GM21737 (cell line): ENCODE data around the gene SSNA1.
A peak's percentile ranks its signal among the peaks of the same experiment; 100 is the strongest.

Source experiments
- ATAC-seq: cut with Tn5 transposase; IDR thresholded peaks from one replicate; pipeline ENCODE4 v1.9.1; 2021; ENCODE audit warnings: mild to moderate bottlenecking, moderate library complexity; ENCODE audit not compliant: unreplicated experiment

Gene SSNA1, protein sequence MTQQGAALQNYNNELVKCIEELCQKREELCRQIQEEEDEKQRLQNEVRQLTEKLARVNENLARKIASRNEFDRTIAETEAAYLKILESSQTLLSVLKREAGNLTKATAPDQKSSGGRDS

DNA sequence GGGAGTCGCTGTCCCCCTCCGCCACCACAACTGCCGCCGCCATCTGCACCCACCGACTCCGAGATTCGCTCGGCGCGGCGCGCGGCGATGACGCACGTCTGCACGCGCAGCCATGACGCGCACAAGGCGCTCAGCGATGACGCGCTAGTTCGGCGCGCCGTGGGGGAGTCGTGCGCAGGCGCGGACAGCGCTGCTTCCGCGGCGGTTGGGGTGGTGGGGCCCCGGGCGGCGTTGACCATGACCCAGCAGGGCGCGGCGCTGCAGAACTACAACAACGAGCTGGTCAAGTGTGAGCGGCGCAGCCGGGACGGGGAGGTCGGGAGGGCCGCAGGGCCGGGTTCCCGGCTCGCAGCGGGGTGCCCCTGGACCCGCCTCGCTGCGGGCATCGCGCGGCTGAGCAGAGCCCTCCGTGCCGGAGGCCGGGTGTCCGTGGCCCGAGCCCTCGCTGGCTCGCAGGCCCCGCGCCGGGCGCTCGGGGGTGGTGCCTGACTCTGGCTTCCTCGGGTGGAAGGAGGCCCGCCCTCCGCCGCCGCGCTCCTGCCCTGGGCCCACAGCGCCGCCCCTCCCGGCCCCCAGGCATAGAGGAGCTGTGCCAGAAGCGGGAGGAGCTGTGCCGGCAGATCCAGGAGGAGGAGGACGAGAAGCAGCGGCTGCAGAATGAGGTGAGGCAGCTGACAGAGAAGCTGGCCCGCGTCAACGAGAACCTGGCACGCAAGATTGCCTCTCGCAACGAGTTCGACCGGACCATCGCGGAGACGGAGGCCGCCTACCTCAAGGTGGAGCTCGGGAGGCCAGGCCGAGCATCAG, at the start of gene SSNA1, which contains the start of gene ANAPC2:
Gene SSNA1 (plus strand): TSS at position 187 of the 807 bp plus-strand sequence. CDS start 51 bp downstream, at position 238.
Gene ANAPC2 (minus strand): TSS at position 71 of the 807 bp plus-strand sequence. CDS start 28 bp downstream, at position 43.
- peak; percentile 66 for ATAC-seq

DNA sequence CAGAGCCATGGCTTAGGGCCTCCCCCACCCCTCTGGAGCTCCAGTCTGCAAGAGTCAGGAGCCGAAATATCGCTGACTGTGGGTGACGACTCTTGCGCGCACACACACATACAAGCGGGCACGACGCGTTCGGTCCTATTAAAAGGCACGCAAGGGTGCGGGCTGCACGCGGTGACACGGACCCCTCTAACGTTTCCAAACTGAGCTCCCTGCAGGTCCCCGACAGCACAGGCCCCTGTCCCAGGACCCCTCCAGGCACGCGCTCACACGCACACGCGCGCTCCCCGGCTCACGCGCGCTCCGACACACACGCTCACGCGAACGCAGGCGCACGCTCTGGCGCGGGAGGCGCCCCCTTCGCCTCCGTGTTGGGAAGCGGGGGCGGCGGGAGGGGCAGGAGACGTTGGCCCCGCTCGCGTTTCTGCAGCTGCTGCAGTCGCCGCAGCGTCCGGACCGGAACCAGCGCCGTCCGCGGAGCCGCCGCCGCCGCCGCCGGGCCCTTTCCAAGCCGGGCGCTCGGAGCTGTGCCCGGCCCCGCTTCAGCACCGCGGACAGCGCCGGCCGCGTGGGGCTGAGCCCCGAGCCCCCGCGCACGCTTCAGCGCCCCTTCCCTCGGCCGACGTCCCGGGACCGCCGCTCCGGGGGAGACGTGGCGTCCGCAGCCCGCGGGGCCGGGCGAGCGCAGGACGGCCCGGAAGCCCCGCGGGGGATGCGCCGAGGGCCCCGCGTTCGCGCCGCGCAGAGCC, 49.6 kb upstream of the SSNA1 start, which contains the start of gene GRIN1:
Gene GRIN1 (plus strand): TSS at position 433 of the 746 bp plus-strand sequence. CDS start 333 bp downstream, outside the sequence.
- ATAC-seq = no peak

DNA sequence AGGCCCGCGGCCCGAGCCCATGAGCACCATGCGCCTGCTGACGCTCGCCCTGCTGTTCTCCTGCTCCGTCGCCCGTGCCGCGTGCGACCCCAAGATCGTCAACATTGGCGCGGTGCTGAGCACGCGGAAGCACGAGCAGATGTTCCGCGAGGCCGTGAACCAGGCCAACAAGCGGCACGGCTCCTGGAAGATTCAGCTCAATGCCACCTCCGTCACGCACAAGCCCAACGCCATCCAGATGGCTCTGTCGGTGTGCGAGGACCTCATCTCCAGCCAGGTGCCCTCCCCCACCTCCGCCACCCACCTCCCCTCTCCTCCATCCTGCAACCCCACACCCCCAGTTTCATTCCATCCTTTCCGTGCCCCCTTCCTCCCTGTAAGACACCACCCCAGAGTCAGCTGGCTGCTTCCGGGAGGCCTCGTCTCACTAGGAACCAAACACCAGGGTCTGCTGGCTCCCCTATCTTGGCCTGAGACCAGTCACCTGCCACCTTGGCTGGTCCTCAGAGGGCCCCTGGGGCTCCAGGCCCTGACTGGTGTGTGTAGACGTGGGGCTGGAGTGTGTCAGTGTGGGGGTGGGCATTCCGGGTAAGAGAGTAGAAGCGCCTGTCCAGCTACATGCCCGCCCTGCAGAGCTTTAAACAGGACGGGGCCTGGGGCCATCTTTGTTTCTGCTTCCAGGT, 48.9 kb upstream of the SSNA1 start:
- ATAC-seq = no peak

DNA sequence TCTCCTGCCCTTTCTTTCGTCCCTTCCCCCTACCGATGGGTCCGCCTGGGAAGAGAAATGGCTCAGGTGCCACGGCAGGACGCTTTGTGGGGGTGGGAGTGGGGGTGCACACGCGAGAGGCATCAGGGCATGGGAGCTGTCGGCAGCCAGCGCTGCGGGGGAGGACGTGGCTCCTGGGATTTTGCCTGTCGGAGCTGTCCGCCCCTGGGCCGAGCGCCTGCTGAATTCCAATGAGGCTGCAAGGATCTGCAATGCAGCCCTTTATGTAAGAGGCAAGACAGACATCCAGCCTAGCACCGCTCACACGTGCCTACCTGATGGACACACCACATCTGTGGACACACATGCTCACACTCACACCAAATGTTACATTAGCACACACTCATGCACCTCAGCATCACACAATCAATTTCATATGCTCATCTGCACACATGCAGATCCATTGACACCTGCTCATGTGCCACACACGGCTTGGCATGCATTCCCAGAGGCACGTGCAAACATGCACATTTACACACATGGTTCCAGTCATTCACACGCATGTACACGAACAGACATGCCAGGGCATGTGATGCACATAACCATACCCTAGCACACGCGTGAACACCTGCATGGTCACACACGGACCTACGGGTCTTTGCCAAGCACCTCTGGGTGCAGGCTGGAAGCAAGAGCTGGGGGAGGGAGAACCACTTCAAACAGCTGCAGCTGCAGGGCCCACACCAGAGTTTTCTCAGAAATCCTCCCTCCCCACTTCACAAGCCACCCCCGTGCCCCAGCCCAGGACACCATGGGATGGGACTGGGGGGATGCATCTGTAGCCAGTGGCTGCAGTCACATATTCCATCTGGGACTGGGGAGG, 48.1 kb upstream of the SSNA1 start:
- ATAC-seq = no peak

DNA sequence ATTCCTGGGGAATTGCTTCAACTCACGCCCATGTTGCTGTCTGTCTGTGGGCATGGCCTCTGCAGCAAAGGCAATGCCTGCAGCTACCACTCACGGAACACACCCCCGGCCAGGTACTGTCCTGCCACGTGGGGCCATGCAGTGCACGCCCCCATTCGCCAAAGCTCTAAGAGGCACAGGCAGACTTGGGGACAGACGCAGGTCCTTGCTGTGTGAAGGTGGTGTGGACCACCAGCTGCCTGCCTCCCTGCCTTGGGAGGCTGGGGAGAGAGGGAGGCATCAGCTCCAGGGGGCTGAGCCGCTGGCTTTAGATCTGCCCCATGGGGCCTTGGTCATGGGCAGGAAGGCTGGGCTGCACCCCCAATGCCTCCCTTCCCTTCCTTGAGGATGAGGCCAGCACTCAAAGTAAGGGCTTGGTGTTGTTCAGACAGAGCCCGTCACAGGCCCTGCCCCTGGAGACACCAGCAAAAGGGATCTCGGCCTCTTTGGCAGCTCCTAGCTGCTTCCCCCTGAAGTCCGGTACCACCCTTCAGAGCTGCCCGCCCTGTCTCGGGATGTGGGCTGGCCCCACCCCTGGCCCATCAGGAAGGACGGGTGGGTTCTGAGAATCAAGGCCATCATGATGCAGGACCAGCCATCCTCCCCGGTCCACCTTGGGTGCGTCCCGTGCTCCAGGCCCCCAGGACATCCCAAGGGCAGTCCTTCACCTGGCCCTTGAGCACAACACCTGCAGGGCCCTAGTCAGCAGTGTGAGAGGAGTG, 47.2 kb upstream of the SSNA1 start:
- no peak for ATAC-seq

DNA sequence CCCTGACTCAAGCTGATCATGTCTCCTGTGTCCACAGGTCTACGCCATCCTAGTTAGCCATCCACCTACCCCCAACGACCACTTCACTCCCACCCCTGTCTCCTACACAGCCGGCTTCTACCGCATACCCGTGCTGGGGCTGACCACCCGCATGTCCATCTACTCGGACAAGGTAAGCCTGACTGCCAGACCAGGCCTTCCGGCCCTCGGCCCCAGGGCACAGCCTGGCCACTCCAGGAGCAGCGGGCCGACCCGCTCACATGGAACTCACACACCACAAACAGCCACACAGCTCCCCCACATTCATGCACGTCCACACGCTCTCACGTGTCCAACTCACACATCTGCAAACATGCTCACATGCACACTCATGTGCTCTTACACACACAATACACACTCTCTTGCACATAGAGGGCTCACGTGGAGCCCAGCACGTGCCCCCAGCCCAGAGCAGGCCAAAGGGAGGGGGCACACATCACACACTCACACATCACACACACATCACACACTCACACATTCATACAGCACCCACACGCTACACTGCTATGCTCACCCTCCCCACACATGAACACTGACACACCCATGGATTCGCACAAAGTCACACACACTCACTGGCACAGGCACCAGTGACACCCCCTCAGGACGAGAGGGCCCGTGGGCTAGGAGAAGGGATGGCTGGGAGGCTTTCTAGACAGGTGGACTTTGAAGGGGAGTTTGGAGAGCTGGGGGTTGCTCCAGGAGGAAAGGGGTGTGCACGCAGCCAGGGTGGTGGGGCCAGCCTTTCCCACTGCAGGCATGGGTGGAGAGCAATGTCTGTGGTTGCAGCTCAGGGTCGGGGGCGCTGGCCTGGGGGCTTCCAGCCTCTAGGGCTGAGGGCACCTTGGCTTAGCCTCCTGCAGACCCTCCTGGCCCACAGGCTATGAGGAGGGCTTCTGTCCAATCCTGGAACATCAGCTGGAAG, 46.2 kb upstream of the SSNA1 start:
- ATAC-seq = no peak

DNA sequence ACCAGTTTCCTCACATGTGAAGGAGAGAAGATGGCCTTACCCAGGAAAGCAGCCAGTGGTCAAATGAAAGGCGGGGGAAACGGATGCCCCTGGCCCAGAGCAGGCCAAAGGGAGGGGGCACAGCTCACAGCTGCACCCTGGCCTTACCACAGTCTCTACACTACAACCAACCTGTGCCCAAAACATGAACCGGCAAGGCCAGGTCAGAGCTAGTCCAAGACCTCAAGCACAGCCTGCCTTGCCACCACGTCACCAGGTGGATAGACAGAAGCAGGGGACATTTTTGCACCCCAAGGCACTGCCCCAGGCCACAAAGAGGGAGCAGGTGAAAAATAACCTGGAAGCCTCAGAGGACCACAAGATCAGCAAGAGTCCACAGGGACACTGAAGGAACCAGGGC, 45.0 kb upstream of the SSNA1 start:
- ATAC-seq = no peak

DNA sequence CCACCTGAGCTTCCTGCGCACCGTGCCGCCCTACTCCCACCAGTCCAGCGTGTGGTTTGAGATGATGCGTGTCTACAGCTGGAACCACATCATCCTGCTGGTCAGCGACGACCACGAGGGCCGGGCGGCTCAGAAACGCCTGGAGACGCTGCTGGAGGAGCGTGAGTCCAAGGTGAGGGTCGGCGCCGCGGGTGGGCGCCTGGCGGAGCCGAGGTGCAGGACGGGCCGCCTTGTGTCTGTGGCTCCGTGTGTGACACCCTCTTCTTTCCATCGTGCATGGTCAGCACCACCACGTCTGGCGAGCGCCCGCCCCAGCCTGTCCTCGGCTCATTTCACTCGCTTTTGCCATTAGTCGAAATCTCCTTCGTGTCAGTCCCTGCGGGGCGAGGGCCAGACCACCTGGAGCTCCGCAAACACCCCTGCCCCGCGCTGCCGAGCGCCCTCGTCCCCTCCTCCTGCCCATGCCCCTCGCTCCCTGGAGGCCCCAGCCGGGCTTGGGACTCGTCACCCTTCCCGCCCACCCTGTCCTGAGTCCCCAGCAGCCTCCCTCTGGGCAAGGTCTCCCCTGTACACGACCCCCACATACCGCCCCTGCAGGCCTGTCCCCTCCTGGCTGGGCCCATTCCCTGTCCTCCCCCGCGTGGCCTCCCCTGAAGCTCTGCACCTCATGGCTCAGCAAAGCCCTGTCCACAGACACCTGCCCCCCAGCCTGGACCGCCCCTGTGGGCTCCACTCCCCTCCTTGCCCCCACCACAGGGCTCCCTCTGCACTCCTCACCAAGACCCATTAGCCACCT, 42.5 kb upstream of the SSNA1 start:
- ATAC-seq = no peak

DNA sequence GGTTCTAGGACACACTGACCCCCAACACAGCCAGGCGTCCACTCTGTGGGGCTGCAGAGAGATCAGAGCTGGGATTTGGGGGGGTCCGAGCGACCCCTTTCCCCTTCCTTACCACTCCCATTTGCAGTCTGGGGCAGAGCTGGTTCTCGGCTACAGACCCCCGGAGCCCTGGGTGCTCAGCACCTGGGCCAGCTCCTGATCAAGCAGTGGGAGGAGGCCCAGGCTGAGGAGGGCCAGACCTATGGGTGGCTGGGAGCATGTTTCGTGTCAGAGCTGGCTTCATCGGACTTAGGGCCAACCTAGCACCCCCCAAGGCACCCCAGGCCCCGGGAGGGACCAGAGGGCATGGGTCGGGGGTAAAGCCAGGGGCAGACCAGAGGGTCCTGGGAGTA, 42.0 kb upstream of the SSNA1 start:
- ATAC-seq = no peak

DNA sequence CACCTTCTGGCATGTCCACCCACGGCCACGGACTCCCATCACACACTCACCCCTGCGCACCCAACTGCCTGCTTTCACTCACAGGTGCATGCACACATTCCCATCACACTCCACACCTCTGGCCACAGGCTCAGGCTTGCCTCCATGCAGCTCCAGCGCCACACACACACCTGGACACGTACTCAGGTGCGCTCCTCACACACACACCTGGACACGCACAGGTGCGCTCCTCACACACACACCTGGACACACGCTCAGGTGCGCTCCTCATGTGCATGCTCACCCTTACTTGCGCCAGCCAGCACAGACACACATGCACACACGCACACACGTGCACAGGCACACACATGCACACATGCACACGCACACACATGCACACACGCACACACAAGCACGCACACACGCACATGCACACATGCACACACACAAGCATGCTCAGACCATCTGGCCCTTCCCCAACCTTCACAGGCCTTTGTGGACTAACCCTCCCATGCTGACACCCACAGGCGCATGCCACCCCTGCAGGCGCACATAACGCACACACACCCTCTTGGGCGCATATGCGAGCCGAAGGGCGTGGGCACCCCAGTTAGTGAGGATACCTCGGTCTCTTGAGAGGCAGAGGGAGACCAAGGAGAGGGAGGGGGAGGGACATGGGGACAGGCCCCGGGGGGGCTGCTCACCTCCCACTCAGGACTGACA, 41.2 kb upstream of the SSNA1 start:
- no peak for ATAC-seq

DNA sequence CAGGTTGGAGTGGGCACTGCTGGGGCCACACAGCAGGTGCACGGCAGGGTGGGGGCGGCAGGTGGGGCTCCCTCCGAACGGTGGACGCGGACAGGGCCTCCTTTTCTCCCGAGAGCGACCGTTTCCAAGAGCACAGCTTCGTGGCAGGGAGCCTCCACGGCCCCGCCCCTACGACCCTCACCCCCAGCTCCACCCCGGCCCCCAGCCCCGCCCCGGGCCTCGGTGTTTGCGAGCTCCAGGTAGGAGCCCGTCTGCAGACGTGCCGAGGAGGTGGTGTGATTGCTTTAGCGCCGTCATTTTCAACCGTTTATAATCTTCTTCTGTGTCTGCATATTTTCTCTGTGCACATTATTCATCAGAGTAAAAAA, 40.7 kb upstream of the SSNA1 start:
- ATAC-seq = no peak

DNA sequence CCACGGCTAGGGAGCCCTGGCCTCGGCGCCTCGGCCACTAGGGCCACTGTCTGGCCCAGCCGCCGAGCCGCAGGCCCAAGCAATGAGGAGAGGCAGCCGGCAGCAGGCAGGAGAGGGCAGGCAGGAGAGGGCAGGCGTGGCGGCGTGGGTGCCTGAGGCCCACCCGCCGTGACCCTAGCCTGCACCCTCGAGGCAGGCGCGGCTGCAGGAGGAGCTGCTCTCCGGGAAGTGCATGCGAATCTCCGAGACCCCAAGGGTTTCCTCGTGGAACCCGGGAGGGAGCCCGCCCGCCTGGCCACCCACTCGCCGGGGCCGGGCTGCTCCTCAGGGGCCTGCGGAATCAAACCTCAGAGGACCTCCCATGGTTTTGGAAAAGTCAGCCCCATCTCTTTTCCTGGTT, 40.2 kb upstream of the SSNA1 start:
- ATAC-seq = no peak

DNA sequence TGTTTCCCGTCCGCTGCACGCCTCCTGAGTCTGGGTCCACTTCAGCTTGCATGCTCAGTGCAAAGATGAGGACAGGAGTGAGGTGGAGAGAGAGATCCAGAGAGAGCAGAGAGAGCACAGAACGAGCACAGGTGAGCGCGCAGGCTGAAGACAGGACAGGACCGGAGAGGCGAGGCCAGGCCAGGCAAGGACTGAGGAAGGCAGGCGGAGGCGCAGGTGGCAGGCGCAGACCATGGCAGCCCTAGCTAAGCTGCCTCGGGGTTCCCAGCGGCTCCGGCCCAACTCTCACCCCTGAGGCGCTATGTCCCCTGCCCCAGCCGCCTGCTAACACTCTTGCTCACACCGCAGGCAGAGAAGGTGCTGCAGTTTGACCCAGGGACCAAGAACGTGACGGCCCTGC, 39.8 kb upstream of the SSNA1 start:
- ATAC-seq = no peak

DNA sequence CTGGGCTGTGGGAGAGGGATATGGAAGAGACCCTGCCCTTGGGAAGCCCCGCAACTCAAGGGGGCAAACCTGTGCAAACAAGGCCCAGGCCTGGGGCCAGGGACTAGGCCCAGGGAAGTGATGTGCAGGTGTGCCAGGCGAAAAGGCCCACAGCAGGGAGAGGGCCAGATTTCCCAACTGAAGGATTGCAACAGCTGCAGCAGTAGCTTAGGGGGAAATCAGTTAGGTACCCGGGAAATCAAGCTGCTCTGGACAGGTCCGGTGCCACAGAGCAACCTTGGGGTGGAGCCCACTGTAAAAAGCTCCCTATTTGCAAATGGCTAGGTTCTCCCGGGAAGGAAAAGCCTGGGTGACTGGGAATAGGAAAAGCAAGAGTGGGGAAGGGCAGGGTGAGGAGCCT, 39.1 kb upstream of the SSNA1 start:
- no peak for ATAC-seq

DNA sequence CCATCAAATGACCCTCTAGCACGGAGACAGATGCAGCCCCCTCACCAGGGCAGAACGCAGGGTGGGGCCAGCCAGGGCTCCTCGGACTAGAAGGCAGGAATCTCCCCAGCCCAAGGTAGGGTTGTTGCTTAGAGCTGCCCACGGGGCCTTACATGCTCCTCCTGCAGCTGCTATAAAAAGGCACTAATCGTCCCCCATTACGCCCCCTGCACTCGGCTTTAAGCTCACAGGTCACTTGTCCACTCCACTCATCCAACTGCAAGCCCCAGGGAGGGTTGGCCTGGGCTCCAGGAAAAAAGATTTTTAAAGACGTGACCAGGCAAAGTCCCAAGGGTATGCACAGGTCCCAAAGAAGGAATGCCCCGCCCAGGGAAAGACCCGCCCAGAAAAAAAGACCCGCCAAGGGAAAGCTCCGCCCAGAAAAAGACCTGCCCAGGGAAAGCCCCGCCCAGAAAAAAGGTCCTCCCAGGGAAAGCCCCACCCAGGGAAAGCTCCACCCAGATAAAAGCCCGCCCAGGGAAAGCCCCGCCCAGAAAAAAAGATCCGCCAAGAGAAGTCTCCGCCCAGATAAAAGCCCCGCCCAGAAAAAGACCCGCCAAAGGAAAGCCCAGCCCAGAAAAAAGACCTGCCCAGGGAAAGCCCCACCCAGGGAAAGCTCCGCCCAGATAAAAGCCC, 38.4 kb upstream of the SSNA1 start:
- peak; percentile 20 for ATAC-seq
